Esophagus squamous epithelium (tissue), 5 donors: ENCODE measurements around the gene ATG9B. TPM values are rescaled to one million over a fixed set of nuclear protein-coding genes. Genes with fewer than 3 reads are reported as not detected.

Experiments
- DNase-seq: peaks from one replicate; lab custom pipeline; 2025; lab: John Stamatoyannopoulos, UW
- H3K27ac ChIP-seq, 4 donors: fragments of 200-600 bp; sonication (generic); one replicate each; pipeline ENCODE4 v1.5.1; 2016 to 2019; ENCODE audit warnings: mild to moderate bottlenecking in 1 of 4
- H3K27me3 ChIP-seq, 4 donors: fragments of 200-600 bp; sonication (generic); 1 replicate in 3 of 4; 2 replicates in 1 of 4; pipeline versions ENCODE4 v1.5.1 to v1.6.0; 2017 to 2021; ENCODE audit warnings: antibody characterized with exemption in 1 of 4
- H3K36me3 ChIP-seq, 3 donors: fragments of 200-600 bp; sonication (generic); one replicate each; pipeline ENCODE4 v1.5.1; 2016 to 2019
- H3K4me1 ChIP-seq, 3 donors: fragments of 200-600 bp; sonication (generic); one replicate each; pipeline ENCODE4 v1.5.1; 2017 to 2019
- H3K4me3 ChIP-seq, 4 donors: fragments of 200-600 bp; sonication (generic); 1 replicate in 3 of 4; 2 replicates in 1 of 4; pipeline ENCODE4 v1.5.1; 2016 to 2019; ENCODE audit warnings: mild to moderate bottlenecking in 2 of 4, moderate library complexity in 1 of 4
- H3K9me3 ChIP-seq, 3 donors: fragments of 200-600 bp; sonication (generic); one replicate each; pipeline ENCODE4 v1.5.1; 2016 to 2019
- POLR2A ChIP-seq, 4 donors: fragments of 450-650 bp; IDR thresholded peaks; one replicate each; pipeline ENCODE4 v1.6.1; 2017; ENCODE audit warnings: antibody characterized with exemption in 4 of 4, mild to moderate bottlenecking in 4 of 4, moderate library complexity in 3 of 4
- WGBS, 2 donors: methylation state at CpG; one replicate each; pipeline ENCODE4 v1.1.5; 2018; 5-methylcytosine and 5-hydroxymethylcytosine counted together
- intact Hi-C: fragments of 100-400 bp; cut with DNase I; formaldehyde crosslinking; loops from one replicate; pipeline ENCODE4 v1.15.0; 2022
- total RNA-seq, 4 donors: library from RNA; depleted of rRNA; stranded (reverse); fragments of >200 nt; gene quantifications; one replicate each; pipeline ENCODE4 v1.1.0, GENCODE V29; 2016
- TF ChIP-seq, protein P1 (sequence below), 6 experiments: fragments of 450-650 bp in 4 of 6; fragments of 200-600 bp in 2 of 6; sonication (generic) in 2 of 6; IDR thresholded peaks; one replicate each; pipeline ENCODE4 v1.5.1; 2016 to 2019; ENCODE audit warnings: antibody characterized with exemption in 6 of 6, mild to moderate bottlenecking in 4 of 6, moderate library complexity in 4 of 6
- donor health status: DM: yes; HTN: yes; CAD: no.

The ATG9B gene
- total RNA-seq, 4 donors from 2014 or later = 1.5 to 45.2 (median 12.8) TPM

DNA sequence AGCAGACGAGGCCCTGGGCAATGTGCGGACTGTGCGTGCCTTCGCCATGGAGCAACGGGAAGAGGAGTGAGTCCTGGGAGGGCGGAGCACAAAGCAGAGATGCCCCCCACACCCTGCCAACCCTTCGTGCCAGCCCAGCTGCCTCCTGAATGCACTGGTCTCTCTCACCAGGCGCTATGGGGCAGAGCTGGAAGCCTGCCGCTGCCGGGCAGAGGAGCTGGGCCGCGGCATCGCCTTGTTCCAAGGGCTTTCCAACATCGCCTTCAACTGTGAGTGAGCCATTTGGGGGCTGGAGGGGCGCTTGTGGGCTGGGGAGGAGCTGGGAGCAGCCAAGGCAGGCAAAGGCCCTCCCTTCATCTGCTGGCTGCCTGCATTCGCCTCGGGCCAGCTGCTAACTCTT is 11.6 kb upstream of the ATG9B start:
- WGBS, 2 donors = no CpG with 5 or more reads among the region's 17 CpGs
- TF ChIP-seq, protein P1, sequence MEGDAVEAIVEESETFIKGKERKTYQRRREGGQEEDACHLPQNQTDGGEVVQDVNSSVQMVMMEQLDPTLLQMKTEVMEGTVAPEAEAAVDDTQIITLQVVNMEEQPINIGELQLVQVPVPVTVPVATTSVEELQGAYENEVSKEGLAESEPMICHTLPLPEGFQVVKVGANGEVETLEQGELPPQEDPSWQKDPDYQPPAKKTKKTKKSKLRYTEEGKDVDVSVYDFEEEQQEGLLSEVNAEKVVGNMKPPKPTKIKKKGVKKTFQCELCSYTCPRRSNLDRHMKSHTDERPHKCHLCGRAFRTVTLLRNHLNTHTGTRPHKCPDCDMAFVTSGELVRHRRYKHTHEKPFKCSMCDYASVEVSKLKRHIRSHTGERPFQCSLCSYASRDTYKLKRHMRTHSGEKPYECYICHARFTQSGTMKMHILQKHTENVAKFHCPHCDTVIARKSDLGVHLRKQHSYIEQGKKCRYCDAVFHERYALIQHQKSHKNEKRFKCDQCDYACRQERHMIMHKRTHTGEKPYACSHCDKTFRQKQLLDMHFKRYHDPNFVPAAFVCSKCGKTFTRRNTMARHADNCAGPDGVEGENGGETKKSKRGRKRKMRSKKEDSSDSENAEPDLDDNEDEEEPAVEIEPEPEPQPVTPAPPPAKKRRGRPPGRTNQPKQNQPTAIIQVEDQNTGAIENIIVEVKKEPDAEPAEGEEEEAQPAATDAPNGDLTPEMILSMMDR (IDR thresholded peaks at IDR 0.05) = no peak
- TF ChIP-seq POLR2A (IDR thresholded peaks at IDR 0.05) = no peak
- no peak overlapping the region for H3K4me3 ChIP-seq
- no peak for DNase-seq
- intact Hi-C loops = no loop called here
- H3K9me3 ChIP-seq = no peaks in the 10 kb centered on the region
- H3K27ac ChIP-seq = no peak overlapping the region
- no peaks in the 10 kb centered on the region for H3K27me3 ChIP-seq
- peaks cover 9 to 72% (median 16%) of the 10 kb centered on the region in 3 donors for H3K36me3 ChIP-seq
- H3K4me1 ChIP-seq = peaks cover 8 to 19% (median 16%) of the 10 kb centered on the region in 3 donors

GRCh38 chr7:151035026-151035717 is 10.9 kb upstream of the ATG9B start:
- 78 to 90% methylated on average over 12 to 14 of the region's 21 CpGs for whole genome bisulfite sequencing, 2 donors
- H3K36me3 ChIP-seq = peaks cover 9 to 73% (median 16%) of the 10 kb centered on the region in 3 donors
- intact Hi-C loops = no loop called here

GRCh38 chr7:151034312-151035025 is 10.2 kb upstream of the ATG9B start:
- 77 to 87% methylated on average over 4 to 9 of the region's 21 CpGs for WGBS, 2 donors
- Histone ChIP-seq H3K27me3 (no peaks in the 10 kb centered on the region), H3K4me1 (peaks cover 8 to 18% (median 13%) of the 10 kb centered on the region in 3 donors), H3K9me3 (no peaks in the 10 kb centered on the region), H3K27ac (no peak overlapping the region), H3K36me3 (peaks cover 9 to 73% (median 16%) of the 10 kb centered on the region in 3 donors), H3K4me3 (no peak overlapping the region)
- no peak for DNase-seq
- TF ChIP-seq POLR2A (IDR thresholded peaks at IDR 0.05) = no peak
- TF ChIP-seq, protein P1 (IDR thresholded peaks at IDR 0.05) = no peak
- intact Hi-C loops = no loop called here

More at GRCh38 chr7:151035026-151035717, 10.9 kb upstream of the ATG9B start:
- Histone ChIP-seq H3K4me1 (peaks cover 8 to 19% (median 16%) of the 10 kb centered on the region in 3 donors), H3K27ac (no peak overlapping the region), H3K4me3 (no peak overlapping the region), H3K9me3 (no peaks in the 10 kb centered on the region), H3K27me3 (no peaks in the 10 kb centered on the region)
- TF ChIP-seq, protein P1 (IDR thresholded peaks at IDR 0.05) = no peak
- TF ChIP-seq POLR2A (IDR thresholded peaks at IDR 0.05) = no peak
- no peak for DNase-seq

- no peak for DNase-seq
- peaks cover 6 to 18% (median 13%) of the 10 kb centered on the region in 3 donors for H3K4me1 ChIP-seq
- no peak overlapping the region for H3K27ac ChIP-seq
- TF ChIP-seq POLR2A (IDR thresholded peaks at IDR 0.05) = no peak
- TF ChIP-seq, protein P1 (IDR thresholded peaks at IDR 0.05) = no peak
- no peaks in the 10 kb centered on the region for H3K27me3 ChIP-seq
- H3K9me3 ChIP-seq = no peaks in the 10 kb centered on the region
- intact Hi-C loops = no loop called here
- peaks cover 9 to 73% (median 16%) of the 10 kb centered on the region in 3 donors for H3K36me3 ChIP-seq
- 100% methylated on average over 3 of the region's 5 CpGs; no CpG with 5 or more reads in 1 of the 2 donors for WGBS, 2 donors
- no peak overlapping the region for H3K4me3 ChIP-seq
Measured at GRCh38 chr7:151033864-151034249, 9.6 kb upstream of the ATG9B start.
